ENCODE data around the gene DAPL1. TPM values are rescaled to one million over a fixed set of nuclear protein-coding genes. Genes with fewer than 3 reads are reported as not detected.

Gene DAPL1
- total and polyA plus RNA-seq, 2 donors (not counting 1 experiment from before 2014, with no cell fraction given), result not detected

- Histone ChIP-seq H3K79me2 (ENCODE audit: control insufficient read depth, insufficient read depth, low read length) (no peaks in the 10 kb centered on the region), H3K4me1 (ENCODE audit: control insufficient read depth, extremely low read depth, insufficient read depth, low read length) (no peaks in the 10 kb centered on the region), H3K4me2 (ENCODE audit: extremely low read depth, insufficient read depth, low read length) (no peak overlapping the region), H3K9me3 (ENCODE audit: control insufficient read depth, insufficient read depth, low read depth, low read length) (no peaks in the 10 kb centered on the region), H2AFZ (ENCODE audit: low read length) (no peak overlapping the region), H3K36me3 (ENCODE audit: control insufficient read depth, insufficient read depth, low read length) (no peaks in the 10 kb centered on the region), H3K27me3 (ENCODE audit: control insufficient read depth, insufficient read depth, low read length) (peaks cover 4% of the 10 kb centered on the region), H3K27ac (ENCODE audit: insufficient read depth, low read length) (no peak overlapping the region), H3K4me3 (replicated peaks in 1 of 4; ENCODE audit: control extremely low read depth in 1 of 4, insufficient read depth in 1 of 4, low read depth in 3 of 4, low read length in 4 of 4) (no peak overlapping the region), H3K9ac (ENCODE audit: insufficient read depth, low read length) (no peak overlapping the region), H4K20me1 (ENCODE audit: control insufficient read depth, extremely low read depth, insufficient read depth, low read length) (no peaks in the 10 kb centered on the region)
- DNase-seq (ENCODE audit: low read depth in 2 of 2), result peak in 1 of 2 donors; percentile 34
- TF ChIP-seq CTCF (conservative IDR thresholded peaks at IDR 0.05 in 1 of 2, IDR thresholded peaks at IDR 0.05 in 1 of 2; ENCODE audit: low read depth in 1 of 2, low read length in 2 of 2) (no peak), EZH2 (IDR thresholded peaks at IDR 0.05; ENCODE audit: low read length, missing control alignments) (no peak)
Observed at GRCh38 chr2:158782616-158783015, 12.5 kb upstream of the DAPL1 start.

GRCh38 chr2:158783923-158784322 lies 11.2 kb upstream of the DAPL1 start:
- Histone ChIP-seq H3K36me3 (ENCODE audit: control insufficient read depth, insufficient read depth, low read length) (no peaks in the 10 kb centered on the region), H3K9ac (ENCODE audit: insufficient read depth, low read length) (no peak overlapping the region), H3K4me2 (ENCODE audit: extremely low read depth, insufficient read depth, low read length) (no peak overlapping the region), H3K4me1 (ENCODE audit: control insufficient read depth, extremely low read depth, insufficient read depth, low read length) (no peaks in the 10 kb centered on the region), H3K4me3 (replicated peaks in 1 of 4; ENCODE audit: control extremely low read depth in 1 of 4, insufficient read depth in 1 of 4, low read depth in 3 of 4, low read length in 4 of 4) (no peak overlapping the region), H3K79me2 (ENCODE audit: control insufficient read depth, insufficient read depth, low read length) (no peaks in the 10 kb centered on the region), H3K27ac (ENCODE audit: insufficient read depth, low read length) (no peak overlapping the region), H3K27me3 (ENCODE audit: control insufficient read depth, insufficient read depth, low read length) (peaks cover 7% of the 10 kb centered on the region), H3K9me3 (ENCODE audit: control insufficient read depth, insufficient read depth, low read depth, low read length) (no peaks in the 10 kb centered on the region), H4K20me1 (ENCODE audit: control insufficient read depth, extremely low read depth, insufficient read depth, low read length) (no peaks in the 10 kb centered on the region), H2AFZ (ENCODE audit: low read length) (no peak overlapping the region)
- no peak for DNase-seq (ENCODE audit: low read depth in 2 of 2)
- no peak for TF ChIP-seq EZH2 (IDR thresholded peaks at IDR 0.05; ENCODE audit: low read length, missing control alignments)
- TF ChIP-seq CTCF (conservative IDR thresholded peaks at IDR 0.05 in 1 of 2, IDR thresholded peaks at IDR 0.05 in 1 of 2; ENCODE audit: low read depth in 1 of 2, low read length in 2 of 2), result no peak

GRCh38 chr2:158786897-158787296 lies 8.2 kb upstream of the DAPL1 start:
- Histone ChIP-seq H3K27me3 (ENCODE audit: control insufficient read depth, insufficient read depth, low read length) (peaks cover 3% of the 10 kb centered on the region), H3K4me2 (ENCODE audit: extremely low read depth, insufficient read depth, low read length) (no peak overlapping the region), H3K9ac (ENCODE audit: insufficient read depth, low read length) (no peak overlapping the region), H3K4me1 (ENCODE audit: control insufficient read depth, extremely low read depth, insufficient read depth, low read length) (no peaks in the 10 kb centered on the region), H3K9me3 (ENCODE audit: control insufficient read depth, insufficient read depth, low read depth, low read length) (no peaks in the 10 kb centered on the region), H3K4me3 (replicated peaks in 1 of 4; ENCODE audit: control extremely low read depth in 1 of 4, insufficient read depth in 1 of 4, low read depth in 3 of 4, low read length in 4 of 4) (no peak overlapping the region), H3K79me2 (ENCODE audit: control insufficient read depth, insufficient read depth, low read length) (no peaks in the 10 kb centered on the region), H2AFZ (ENCODE audit: low read length) (no peak overlapping the region), H3K27ac (ENCODE audit: insufficient read depth, low read length) (no peak overlapping the region), H4K20me1 (ENCODE audit: control insufficient read depth, extremely low read depth, insufficient read depth, low read length) (no peaks in the 10 kb centered on the region), H3K36me3 (ENCODE audit: control insufficient read depth, insufficient read depth, low read length) (no peaks in the 10 kb centered on the region)
- TF ChIP-seq CTCF (conservative IDR thresholded peaks at IDR 0.05 in 1 of 2, IDR thresholded peaks at IDR 0.05 in 1 of 2; ENCODE audit: low read depth in 1 of 2, low read length in 2 of 2) (no peak), EZH2 (IDR thresholded peaks at IDR 0.05; ENCODE audit: low read length, missing control alignments) (no peak)
- DNase-seq (ENCODE audit: low read depth in 2 of 2), result no peak

Measured in fibroblast of lung (primary cell).